NCI-H748 treated with DMSO at 0.1 percent for 48 hours (cell line): ENCODE results near the gene ZBTB47.

Experiments used
- DNase-seq: peaks from one replicate; lab custom pipeline; 2025; lab: John Stamatoyannopoulos, UW

The ZBTB47 gene

DNA sequence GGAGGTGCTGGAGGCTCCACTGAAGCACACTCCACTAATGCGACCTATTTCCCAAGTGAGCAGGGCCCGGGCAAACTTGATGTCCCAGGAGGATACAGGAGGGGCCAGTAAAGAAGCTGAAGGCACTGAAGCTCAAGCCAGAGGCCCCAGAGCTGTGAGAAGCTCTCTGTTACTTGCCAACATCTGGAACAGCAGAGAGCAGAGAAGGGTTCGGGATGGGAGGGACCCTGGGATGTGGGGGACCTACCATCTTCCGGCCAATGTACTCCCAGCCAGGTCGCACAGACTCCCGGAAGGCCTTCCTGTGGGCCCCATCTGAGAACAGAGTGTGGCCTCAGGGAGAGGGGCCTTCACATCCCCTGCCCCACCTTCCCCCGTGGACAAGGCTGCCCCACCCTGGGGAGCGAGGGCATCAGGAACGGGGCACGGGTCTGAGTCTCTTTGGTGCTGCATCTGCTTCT, 46.0 kb downstream of the ZBTB47 start:
- DNase-seq = no peak

DNA sequence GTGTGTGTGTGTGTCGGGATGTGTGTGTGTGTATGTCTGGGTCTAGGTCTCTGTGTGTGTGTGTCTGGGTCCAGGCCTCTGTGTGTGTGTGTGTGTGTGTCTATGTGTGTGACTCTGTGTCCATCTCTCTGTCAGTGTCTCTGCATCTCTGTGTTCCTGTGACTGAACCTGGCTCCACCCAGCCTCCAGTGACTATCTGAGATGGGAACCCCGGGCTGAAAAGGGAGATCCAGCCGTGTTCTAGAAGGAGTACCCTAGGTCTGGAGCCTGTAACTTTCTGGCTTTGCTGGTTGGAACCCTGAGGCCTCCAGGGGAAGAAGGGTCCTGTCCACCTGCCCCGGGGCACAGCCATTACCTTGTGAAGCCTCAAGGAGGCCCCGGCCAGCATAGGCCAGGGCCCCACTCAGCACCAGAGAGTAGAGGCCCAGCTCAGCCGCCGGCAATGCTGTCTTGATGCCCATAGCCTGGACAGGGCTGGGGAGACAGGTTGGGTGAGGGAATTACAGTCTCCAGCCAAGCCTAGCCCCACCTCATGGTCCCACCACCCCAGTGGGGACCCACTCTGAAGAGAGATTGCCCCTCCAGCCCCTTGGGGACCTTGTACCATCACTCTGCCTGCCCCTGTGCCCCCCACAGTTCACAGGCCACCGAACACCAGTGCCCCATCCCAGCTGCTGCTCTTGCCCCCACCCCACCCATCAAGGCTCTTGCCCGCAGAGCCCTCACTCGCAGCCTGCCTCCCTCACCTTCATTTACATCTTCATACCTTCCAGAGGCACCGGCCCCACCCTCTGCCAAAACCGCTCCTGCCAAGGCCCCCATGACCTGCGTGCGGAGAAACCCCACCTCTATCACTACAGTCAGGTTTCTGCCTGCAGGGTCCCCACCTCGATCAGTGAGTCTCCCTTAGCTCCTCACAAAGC, 47.1 kb downstream of the ZBTB47 start:
- no peak for DNase-seq

- no peak for DNase-seq
Measured at GRCh38 chr3:42701371-42702065, 48.0 kb downstream of the ZBTB47 start.

DNA sequence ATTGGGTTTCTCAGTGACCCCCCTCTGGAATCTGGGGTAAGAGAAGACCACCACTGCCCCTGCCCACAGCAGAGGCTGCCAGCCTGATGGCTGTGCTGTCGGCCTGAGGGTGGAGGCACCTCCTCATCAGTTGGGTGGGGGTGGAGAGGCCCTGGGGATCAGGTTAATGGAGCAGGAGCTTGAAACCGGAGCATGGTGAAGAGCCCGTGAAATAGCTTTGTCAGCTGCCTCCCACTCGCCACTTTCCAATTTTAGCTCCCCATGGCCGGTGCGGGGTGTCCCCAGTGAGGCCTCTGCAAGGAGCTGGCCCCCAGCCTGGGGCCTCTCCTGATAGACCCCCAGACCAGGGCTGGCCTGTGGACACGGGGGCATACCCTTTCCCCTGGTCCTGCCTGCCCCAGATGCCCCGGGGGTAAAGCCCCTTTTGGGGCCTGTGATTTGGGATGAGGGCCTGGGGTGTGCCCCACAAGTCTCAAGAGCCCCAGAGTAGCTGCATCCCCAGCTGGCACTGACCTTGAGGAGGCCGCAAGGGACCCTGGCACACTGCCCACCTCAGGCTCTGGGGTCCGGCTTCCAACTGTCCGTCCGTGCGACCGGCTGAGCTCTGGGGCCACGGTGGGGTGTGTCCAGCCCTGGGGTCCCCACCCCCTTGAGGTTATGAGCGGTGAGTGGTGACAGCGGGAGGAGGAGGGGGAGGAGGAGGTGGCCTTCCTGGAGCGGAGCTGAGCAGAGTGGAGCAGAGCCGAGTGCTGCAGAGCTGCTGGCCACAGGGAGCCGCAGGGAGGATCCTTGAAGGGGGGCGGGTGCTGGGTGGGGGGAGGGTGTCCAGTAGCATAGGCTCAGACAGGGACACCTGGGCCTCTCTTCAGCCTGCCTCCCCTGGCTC, 48.8 kb downstream of the ZBTB47 start, which contains the start of gene HHATL:
HHATL (minus strand) TSS at position 733 of the 886 bp plus-strand sequence. CDS start 1,972 bp downstream, outside the sequence.
- DNase-seq = no peak

- DNase-seq = no peak
Measured at GRCh38 chr3:42702982-42703694, 49.6 kb downstream of the ZBTB47 start.

- no peak for DNase-seq
Measured at GRCh38 chr3:42703695-42704025, 50.2 kb downstream of the ZBTB47 start.

DNA sequence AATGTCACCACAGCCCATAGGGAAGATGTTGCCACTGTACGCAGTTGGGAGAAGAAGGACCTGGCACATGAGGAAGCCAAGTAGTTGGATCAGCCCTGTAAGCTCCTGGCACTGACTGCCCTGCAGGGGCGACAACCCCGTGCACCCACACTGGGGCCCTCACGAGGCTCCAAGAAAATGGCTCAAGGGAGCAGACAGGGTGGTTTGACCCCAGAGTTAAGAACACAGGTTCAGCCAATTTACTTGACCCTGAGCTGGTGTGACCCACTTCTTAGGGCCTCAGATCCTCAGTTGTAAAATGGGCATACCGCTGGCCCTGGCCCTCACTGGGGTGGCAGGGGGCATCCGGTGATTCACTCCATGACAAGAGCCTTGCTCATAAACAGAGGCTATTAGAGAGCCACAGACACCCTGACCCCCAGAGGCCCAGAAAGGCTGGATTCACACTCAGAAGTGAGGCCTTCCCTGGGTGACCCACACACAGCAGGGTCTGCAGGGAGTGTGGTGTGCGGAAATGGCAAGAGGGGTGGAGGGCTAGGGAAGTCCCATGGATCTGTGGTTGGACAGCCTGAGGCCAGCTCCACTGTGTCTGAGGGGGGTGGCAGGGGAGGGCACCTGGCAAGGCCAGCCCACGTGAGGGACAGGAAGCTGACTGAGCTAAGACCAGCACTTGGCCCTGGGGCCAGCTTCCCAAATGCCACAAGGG, 50.8 kb downstream of the ZBTB47 start:
- DNase-seq = no peak

DNA sequence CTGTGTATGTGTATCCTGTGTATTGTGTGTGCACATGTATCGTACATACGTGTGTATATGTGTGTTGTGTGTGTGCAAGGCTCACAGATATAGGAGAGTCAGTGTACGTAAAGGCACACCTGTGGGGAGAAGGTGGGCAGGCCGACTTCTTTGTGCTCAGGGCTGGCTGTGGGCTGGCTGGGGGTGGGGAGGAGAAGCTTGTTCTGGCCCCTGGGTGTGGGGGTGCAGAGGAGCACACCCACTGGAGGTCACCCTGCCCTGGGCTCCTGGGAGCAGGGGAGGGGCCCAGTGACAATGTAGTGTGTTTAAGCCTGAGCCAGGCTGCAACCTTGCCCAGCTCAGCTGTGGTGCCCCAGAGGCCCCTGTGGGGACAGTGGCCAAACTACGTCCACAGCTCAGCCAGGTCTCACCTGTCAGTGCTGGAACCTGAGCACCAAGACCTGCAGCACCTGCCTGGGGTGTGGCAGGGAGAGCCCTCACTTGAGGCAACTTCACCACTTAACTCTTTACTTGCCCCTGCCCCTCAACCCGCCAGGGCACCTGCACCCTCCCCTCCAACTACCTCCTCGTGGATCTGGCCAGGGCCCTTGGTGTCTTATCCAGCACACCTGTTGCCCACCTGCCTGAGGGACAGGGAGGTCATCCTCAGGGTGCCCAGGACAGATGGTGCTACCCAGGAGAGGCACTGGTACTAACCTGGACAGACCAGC, 51.7 kb downstream of the ZBTB47 start:
- no peak for DNase-seq

- DNase-seq = no peak
Measured at GRCh38 chr3:42705962-42706585, 52.6 kb downstream of the ZBTB47 start.

DNA sequence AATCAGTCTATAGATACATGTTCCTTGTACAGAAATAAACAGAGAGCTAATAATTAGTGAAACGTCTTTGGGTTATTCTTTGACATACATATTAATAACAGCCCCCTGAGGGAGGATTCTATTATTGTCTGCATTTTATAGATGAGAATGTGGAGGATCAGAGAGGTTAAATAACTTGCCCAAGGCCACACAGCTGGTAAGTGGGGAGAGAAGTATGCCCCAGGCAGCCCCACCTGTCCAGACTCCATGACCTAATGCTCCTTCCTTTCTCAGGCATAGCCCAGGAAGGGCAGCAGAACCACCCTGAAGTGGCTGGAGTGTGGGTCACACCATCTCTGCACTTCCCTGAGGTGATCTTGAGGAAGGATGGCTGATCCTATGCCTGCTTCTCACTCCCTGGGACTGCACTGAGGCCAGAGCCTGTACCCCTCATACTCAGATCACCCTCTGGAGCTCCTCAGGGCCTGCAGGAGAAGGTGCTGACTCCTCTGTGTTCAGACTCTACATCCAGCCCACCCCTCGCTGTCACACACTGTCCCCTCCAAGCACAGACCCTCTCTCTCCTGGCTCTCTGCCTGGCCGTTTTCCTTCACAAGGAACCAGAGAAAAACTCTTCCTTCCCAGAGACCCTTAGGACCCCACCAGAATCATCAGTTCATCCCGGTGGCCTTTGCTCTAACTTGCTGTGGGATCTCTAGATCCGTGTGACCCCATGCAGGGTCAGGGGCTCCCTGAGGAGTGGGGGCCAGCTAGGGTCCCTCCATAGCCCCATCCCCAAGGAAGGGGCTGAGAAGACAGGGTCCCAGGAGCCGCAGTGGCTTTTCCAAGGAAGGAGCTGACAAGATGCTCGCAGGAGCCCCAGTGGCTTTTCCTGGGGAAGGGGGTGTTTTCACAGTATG, 53.5 kb downstream of the ZBTB47 start:
- no peak for DNase-seq

DNA sequence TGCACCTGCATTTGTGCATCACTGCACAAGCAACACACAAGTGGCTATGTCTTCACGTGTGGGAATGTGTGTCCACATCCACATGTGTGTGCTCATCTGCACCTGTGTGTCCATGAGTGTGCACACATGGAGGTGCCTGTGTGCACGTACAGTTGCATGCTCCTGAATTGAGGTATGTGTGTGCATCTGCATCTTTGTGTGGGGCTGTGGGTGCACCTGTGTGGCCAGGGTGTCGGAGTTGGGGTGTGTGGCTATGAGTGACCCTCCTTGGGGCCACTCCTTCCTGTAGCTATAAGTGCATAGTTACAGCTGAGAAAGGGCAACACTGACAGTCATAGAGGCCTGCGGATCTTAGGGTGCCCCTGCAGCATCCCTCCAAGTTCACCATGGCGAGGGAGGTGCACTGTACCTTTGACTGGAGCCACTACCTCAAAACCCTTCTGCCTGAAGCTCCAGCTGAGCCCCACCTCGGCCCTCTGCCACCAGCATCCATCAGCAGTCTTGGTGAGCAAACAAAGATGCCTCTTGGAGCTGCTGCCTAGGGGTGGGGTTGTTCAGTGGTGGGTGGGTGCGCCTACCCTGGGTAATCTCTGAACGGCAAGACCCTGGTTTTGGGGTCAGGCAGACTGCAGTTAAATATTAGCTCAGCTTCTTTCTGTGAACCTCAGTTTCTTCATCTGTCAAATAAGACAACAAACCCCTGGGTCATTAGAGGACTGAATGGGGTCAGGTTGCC, 54.3 kb downstream of the ZBTB47 start:
- no peak for DNase-seq

GRCh38 chr3:42708611-42709151, 55.2 kb downstream of the ZBTB47 start:
- DNase-seq = no peak

GRCh38 chr3:42709621-42710020, 56.1 kb downstream of the ZBTB47 start:
- DNase-seq = no peak

- DNase-seq = no peak
Measured at GRCh38 chr3:42710323-42711021, 57.0 kb downstream of the ZBTB47 start.

DNA sequence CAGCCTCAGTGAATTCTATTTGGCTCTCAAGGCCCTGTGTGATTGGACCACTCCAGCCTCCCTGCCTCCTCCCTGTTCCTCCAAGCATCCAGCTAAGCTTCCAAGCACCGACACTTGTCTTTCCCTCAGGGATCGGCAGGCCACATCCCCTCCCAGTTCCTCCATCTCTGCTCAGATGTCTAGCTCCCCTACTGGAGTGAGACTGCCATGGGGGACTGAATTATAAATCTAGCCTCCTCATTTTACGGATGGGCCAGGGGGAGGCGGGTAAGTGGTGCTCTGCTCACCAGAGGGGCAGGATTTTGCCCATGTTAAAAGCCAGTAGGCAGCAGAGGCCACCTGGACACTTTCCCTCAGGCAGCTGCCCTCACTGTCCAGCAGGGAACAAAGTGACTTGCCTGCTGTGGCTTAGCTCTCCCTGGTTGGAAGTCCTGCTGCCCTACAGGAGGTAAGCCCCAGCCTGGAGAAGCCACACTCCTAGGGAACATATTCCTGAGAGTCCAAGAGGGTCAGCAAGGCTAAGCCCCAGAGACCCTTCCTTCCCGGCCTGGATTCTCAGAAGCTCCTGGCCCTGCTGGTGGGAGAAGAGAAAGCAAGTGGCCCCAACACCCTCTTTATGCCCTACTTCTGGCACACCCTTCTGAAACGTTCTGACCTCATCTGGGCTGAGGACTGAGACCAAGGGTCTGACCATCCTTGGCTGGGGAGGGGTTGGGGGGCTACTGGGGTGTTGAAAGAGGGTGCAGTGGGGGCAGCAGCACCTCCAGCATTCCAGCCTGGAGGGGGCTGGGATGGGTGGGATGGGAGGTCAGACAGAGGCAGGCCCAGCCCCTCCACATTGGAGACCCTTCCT, 58.2 kb downstream of the ZBTB47 start:
- DNase-seq = no peak

DNA sequence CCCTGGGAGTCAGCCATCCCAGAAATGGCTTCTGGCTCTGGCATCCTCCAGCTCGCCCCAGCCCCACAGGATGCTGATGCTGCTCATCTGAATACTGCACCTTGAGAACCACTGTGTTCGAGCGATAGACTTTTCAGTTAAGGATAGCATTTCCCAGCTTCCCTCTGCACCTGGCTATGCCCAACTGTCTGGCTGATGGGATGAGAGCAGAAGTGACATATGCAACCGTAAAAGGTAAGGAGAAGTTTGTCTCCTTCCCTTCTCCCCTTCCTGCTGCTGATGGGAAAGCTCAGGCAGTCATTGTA, 58.8 kb downstream of the ZBTB47 start:
- no peak for DNase-seq
